ENCODE measurements around the gene IRF2BP2.

Gene IRF2BP2

DNA sequence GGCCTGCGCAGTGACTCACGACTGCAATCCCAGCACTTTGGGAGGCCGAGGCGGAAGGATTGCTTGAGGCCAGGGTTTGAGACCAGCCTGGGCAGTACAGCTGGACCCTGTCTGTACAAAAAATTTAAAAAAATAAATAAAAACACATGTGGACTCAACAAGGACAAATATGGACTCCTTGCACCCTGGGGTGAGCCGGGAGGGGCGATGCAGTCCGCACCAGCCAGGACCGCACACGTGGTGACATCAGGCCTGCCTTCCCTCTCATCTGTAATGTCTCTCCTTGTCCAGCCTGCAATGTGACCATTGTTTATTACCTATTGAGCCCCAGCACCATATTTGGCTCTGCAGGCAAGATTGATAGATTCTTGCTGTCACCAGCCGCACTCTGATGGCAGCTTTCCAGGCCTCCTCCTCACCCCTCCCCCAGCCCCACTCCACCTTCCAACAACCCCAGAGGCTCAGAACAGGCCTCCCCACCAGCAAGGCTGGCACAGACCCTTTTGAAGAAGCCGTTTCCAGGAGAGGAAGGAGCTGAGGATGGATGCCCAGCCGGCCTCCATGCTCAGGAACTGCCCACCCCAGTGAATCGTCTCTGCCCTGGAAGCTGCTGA is 55.2 kb downstream of the IRF2BP2 start:
- Histone ChIP-seq H3K36me3 (ENCODE audit: control insufficient read depth, insufficient read depth, low read length) (no peaks in the 10 kb centered on the region), H3K79me2 (no peaks in the 10 kb centered on the region), H3K27ac (no peak overlapping the region), H3K9ac (no peak overlapping the region), H3K4me3 (ENCODE audit: low read depth, low read length) (no peak overlapping the region), H3K4me2 (ENCODE audit: low read length) (no peak overlapping the region), H2AFZ (no peak overlapping the region), H3K27me3 (ENCODE audit: control insufficient read depth, insufficient read depth, low read length) (no peaks in the 10 kb centered on the region), H3K9me3 (ENCODE audit: control insufficient read depth, low read length) (no peaks in the 10 kb centered on the region), H3K4me1 (no peaks in the 10 kb centered on the region)
- TF ChIP-seq, protein P1, sequence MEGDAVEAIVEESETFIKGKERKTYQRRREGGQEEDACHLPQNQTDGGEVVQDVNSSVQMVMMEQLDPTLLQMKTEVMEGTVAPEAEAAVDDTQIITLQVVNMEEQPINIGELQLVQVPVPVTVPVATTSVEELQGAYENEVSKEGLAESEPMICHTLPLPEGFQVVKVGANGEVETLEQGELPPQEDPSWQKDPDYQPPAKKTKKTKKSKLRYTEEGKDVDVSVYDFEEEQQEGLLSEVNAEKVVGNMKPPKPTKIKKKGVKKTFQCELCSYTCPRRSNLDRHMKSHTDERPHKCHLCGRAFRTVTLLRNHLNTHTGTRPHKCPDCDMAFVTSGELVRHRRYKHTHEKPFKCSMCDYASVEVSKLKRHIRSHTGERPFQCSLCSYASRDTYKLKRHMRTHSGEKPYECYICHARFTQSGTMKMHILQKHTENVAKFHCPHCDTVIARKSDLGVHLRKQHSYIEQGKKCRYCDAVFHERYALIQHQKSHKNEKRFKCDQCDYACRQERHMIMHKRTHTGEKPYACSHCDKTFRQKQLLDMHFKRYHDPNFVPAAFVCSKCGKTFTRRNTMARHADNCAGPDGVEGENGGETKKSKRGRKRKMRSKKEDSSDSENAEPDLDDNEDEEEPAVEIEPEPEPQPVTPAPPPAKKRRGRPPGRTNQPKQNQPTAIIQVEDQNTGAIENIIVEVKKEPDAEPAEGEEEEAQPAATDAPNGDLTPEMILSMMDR (IDR thresholded peaks at IDR 0.05): no peak
